CD4-positive, alpha-beta T cell treated with Interleukin-21 for 1 hour (primary cell): Measurements from ENCODE around the gene TCF12.

Source experiments
- DNase-seq: peaks from one replicate; pipeline ENCODE4 v3.0.0-alpha.2; 2020

TCF12 gene

GRCh38 chr15:57057134-57057930 lies 138.9 kb downstream of the TCF12 start:
- no peak for DNase-seq

- DNase-seq: no peak
Observed at GRCh38 chr15:57059026-57059660, 140.7 kb downstream of the TCF12 start.

- DNase-seq: no peak
Observed at GRCh38 chr15:57060799-57061198, 142.4 kb downstream of the TCF12 start.

- DNase-seq: no peak
Observed at GRCh38 chr15:57061281-57061680, 142.8 kb downstream of the TCF12 start.

- no peak for DNase-seq
Observed at GRCh38 chr15:57061696-57062095, 143.3 kb downstream of the TCF12 start.

GRCh38 chr15:57064033-57064432 lies 145.6 kb downstream of the TCF12 start:
- DNase-seq: no peak

GRCh38 chr15:57069423-57069822 lies 151.0 kb downstream of the TCF12 start:
- DNase-seq: no peak

GRCh38 chr15:57070674-57071073 lies 152.2 kb downstream of the TCF12 start:
- DNase-seq: no peak

- no peak for DNase-seq
Observed at GRCh38 chr15:57079446-57079845, 161.0 kb downstream of the TCF12 start.

GRCh38 chr15:57079931-57080620 lies 161.6 kb downstream of the TCF12 start:
- no peak for DNase-seq

GRCh38 chr15:57082054-57082728 lies 163.7 kb downstream of the TCF12 start:
- no peak for DNase-seq

- no peak for DNase-seq
Observed at GRCh38 chr15:57084192-57084591, 165.7 kb downstream of the TCF12 start.

GRCh38 chr15:57085267-57085666 lies 166.8 kb downstream of the TCF12 start:
- DNase-seq: no peak

GRCh38 chr15:57086857-57087427 lies 168.5 kb downstream of the TCF12 start:
- DNase-seq: no peak

GRCh38 chr15:57089815-57090495 lies 171.5 kb downstream of the TCF12 start:
- DNase-seq: no peak

- DNase-seq: no peak
Observed at GRCh38 chr15:57090496-57090859, 172.0 kb downstream of the TCF12 start.

- DNase-seq: no peak
Observed at GRCh38 chr15:57091636-57092035, 173.2 kb downstream of the TCF12 start.

GRCh38 chr15:57092252-57092651 lies 173.8 kb downstream of the TCF12 start:
- DNase-seq: no peak

GRCh38 chr15:57094321-57095257 lies 176.1 kb downstream of the TCF12 start:
- no peak for DNase-seq

GRCh38 chr15:57095896-57096295 lies 177.5 kb downstream of the TCF12 start:
- DNase-seq: no peak

GRCh38 chr15:57097246-57097645 lies 178.8 kb downstream of the TCF12 start:
- no peak for DNase-seq
